NCI-H460 (cell line): Measurements from ENCODE around the gene TGM6. TPM values are rescaled to one million over a fixed set of nuclear protein-coding genes. Genes with fewer than 3 reads are reported as not detected.

Source experiments
- DNase-seq: peaks from one replicate; pipeline ENCODE4 v3.0.0-alpha.2; 2016; ENCODE audit warnings: low read depth; ENCODE audit errors: extremely low read depth
- small RNA-seq, 2 experiments: library from RNA; depleted of rRNA; stranded (forward); fragments of <200 nt; gene quantifications; one replicate each; pipeline ENCODE3, GENCODE V24; 2014
- total RNA-seq: library from RNA; depleted of rRNA; stranded (reverse); fragments of >200 nt; shearing (Covaris generic); gene quantifications from 2 replicates; pipeline ENCODE4 v1.2.3, GENCODE V29; 2014; rRNA removed

Gene TGM6
- total RNA-seq, 1 experiment from 2014 or later = not detected

DNA sequence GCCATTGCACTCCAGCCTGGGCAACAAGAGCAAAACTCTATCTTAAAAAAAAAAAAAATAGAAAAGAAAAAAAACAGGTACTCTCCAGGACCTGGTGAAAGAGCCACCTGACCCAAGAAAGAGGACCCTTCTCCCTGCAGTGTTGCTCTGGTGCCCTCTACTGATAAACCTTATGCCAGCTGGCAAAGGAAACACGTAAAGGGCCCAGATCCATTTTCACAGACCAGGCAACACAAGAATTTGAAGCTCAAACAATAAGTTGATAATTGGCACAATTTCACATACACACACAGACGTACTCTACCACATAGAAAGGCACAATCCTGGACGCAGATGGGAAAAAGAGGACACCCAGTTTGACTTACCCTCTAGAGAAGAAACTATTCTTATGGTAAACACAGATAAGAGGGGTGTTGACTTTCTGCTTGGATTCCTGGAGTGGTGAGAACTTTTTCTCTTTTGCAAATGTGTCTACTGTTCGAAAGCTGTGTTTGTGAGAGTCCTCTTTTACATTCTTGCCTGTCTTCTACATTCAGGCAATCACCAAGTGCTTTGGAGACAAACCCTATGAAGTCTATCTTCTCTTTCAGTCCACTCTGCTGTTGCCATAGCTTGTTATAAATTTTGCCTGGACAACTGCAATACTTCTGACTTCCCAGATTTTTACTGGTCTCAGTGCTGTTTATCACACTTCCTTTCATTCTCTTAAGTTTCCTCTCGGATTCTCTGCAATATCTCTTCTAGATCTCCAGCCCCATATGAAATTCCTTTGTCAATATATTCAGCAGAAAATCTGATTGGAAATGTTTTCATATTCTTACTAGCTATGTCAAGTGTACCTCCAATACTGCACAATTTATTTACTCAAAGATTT is 96.3 kb downstream of the TGM6 start:
- DNase-seq = no peak

- no peak for DNase-seq
These were observed 99.7 kb downstream of the TGM6 start for GRCh38 chr20:2480381-2480780.

Small RNAs within 50 kb of the gene (small RNA-seq; reads per million reads assigned to genes)
- 0 reads per million in 2 experiments for gene RF00019

Other genes with a start within 250 kb of the TGM6 start
- 0.10 and 0.20 TPM in 2 replicates for gene TGM3, start 84.9 kb upstream of the TGM6 start, total RNA-seq
- 577 and 607 TPM in 2 replicates for gene SNRPB, start 89.9 kb downstream of the TGM6 start, total RNA-seq
- gene ZNF343, start 128.0 kb downstream of the TGM6 start, total RNA-seq = 14.9 TPM in 2 replicates
- gene TMC2, start 155.7 kb downstream of the TGM6 start, total RNA-seq = not detected in 2 replicates